Measurements from ENCODE around the gene NTRK3. TPM values are rescaled to one million over a fixed set of nuclear protein-coding genes. Genes with fewer than 3 reads are reported as not detected.
"Not testable (repeated sequence)": the region's sequence is repeated elsewhere in the genome, so short reads cannot be mapped to it uniquely, and the experiment has no call there.

NTRK3 gene
- total RNA-seq, 1 donor from 2014 or later = 34.6 TPM

DNA sequence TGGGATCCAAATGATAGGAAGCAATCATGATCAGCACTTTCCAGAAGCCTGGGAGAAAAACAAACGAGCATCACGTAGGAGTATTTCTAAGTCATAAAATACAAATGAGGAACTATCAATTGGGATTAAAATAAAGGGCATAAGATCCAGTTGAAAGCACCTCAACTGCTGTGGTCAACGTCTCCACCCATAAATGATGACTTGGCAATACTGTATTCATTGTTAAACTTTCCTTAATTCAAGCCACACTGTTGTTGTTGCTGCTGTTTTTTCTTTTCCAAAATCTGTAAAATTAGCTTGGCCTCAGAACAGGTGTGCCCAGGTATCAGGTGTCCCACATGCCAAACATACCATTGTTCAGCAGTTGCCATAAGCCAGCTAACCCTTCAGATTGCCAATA is 395.8 kb downstream of the NTRK3 start:
- FAIRE-seq (no peak), DNase-seq (ENCODE audit: low spot score in 2 of 2) (no peak)

DNA sequence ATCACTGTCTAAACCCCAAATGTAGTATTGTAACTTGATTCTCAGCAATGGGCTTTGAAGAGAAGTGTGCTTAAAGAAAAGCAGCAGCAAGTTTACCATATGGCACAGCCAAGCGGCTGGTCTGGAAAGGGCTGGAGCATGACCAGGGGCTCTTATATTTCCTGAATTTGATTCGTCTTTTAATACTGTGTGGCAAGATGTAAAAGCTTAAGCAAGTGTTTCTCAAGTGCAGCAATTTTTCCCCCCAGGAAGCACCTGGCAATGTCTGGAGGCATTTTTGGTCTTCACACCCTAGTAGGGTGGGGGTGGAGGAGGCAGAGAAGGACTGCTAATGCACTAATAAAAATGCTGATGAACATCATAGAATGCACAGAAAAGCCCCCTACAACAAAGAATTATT is 397.9 kb downstream of the NTRK3 start:
- FAIRE-seq (no peak), DNase-seq (ENCODE audit: low spot score in 2 of 2) (no peak)

DNA sequence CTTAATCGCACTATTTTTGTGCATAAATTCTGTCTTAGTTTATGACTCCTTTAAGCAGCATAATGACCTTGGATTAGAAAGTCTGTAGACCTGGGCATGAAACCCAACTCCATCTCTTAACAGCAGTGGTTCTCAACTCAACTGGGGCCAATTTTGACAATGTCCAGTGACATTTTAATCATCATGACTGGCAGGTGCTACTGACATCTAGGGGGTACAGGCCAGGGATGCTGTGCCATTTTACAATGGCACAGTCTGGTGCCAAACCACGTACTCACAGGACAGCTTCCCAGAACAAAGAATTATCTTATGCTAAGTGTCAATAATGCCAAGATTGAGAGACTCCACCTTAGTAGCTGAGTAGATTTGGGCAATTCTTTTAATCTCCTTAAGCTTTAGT is 405.0 kb downstream of the NTRK3 start:
- DNase-seq (ENCODE audit: low spot score in 2 of 2) (no peak), FAIRE-seq (no peak)

DNA sequence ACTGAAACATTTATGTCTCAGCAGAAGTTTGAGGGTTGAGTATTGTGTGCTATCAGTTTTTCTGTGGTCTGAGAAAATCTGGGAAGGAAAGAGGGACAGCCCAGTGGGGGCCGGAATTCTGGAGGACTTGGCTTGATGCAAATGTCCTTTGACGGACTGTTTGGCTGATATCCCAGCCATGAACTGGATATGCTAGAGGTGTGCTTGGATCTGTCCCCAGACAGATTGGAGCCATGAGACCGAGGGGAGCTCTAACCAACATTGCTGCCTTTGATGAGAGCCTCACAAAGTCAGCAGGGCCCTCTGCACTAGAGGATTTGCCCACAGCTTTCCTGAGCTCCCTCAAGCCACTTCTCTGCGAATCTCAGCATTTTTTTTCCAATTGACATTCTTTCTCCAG is 405.6 kb downstream of the NTRK3 start:
- FAIRE-seq (no peak), DNase-seq (ENCODE audit: low spot score in 2 of 2) (no peak)

DNA sequence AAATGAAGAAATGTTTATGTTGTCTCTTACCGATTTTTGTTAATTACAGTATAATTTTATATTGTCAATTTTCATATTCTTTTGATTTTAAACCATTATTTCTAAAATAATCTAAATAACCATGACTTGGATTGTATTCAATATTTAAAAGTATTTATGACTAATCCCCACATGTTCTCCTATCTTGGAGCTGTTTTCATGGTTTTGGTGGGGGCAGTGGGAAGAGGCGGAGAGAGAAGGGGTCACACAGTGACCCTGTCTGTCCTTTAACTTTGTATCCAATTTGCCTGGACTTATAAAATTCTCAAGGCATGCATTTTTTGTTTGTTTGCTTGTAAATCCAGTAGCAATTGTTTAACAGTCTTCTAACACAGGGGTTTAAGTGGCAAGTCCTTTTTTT is 407.4 kb downstream of the NTRK3 start:
- FAIRE-seq (no peak), DNase-seq (ENCODE audit: low spot score in 2 of 2) (no peak)

DNA sequence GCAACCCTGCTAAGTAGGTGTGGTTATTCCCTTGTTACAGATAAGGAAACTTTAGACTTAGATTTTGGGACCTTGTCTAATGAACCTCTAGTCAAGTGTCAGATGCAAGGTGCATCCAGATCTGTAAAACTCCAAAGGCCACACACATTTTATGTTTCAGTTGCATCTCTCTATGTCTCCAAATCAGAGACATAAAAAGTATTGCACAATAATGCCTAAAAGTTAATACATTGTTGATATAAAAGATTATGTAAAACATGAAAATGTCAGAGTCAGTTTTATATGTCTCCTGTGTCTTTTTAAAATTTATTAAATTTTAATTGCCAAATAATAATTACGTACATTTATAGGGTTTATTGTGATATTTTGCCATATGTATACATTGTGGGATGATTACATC is 408.5 kb downstream of the NTRK3 start:
- no peak for DNase-seq (ENCODE audit: low spot score in 2 of 2)
- no peak for FAIRE-seq

DNA sequence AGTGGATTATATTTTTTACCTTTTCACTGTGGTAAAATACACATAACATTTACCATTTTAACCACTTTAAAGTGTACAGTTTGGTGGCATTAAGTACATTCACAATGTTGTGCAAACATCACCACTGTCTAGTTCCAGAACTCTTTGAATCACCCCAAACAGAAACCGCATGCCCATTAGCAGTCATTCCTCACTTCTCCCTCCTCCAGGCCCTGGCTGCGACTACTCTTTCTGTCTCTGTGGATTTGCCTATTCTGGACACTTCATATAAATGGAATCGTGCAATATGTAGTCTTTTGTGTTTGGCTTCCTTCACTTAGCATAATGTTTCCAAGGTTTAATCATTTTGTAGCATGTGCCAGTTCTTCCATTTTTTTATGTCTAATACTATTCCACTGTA is 409.8 kb downstream of the NTRK3 start:
- DNase-seq (ENCODE audit: low spot score in 2 of 2) (no peak), FAIRE-seq (no peak)

DNA sequence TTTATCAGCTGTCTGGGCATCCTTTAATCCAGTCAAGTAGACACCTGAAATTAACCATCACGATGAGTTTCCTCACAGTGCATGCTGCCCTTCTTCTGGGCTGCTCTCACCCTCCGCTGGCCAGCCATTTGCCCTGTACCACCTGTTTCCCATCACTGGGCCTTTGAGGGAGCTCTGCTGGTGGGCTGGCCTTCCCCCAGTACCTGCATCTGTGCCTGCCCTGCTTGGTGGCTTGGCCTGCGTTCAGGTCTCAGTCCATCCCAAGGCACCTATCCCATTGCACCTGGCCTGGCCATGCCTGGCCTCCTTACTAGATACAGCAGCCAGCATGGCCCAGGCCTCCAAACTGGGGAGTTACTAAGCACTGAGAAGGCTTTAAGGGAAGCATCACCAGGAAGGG is 413.2 kb downstream of the NTRK3 start:
- DNase-seq (ENCODE audit: low spot score in 2 of 2) (no peak), FAIRE-seq (no peak)

DNA sequence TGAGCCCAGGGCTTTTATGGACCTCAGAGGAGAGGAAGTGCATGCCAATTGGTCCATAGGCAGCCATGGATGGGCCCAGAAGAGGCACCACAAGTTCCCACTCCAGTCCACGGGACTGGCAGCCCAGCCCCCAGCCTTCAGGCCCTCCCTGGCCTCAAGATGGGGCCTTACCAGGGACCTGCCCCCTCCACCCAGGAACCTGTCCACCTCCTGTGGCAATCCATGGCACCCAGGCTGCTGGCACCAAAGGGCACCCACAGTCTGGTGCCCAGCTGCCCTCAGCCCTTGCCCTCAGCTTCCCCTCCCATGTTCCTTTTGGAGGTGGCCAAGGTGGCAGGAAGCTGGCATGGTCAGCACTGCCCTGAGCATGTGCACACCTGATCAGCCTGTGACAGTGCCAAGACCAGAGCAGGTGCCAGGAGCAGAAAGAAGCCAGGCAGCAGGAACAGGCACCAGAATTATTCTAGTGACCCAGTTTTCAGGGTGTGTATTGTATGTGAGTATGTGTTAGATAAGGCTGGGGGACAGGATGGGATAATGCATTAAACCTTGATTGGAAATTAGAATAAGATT is 415.0 kb downstream of the NTRK3 start:
- no peak for FAIRE-seq
- DNase-seq (ENCODE audit: low spot score in 2 of 2) = no peak

DNA sequence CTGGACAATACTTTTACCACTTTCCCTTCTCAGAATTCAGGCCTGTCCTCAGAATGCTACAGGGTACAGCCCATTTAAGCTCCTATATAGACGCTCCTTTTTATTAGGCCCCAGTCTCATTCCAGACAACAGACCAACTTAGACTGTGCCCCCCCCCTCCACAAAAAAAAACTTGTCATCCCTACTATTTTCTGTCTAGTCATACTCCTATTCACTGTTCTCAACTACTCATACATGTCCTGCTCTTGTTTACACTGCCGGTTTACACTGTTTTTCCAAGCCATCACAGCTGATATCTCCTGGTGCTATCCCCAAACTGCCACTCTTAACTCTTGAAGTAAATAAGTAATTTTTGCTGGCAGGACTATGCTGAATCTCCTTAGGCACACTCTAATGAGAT is 420.7 kb downstream of the NTRK3 start:
- not testable (repeated sequence) for DNase-seq (ENCODE audit: low spot score in 2 of 2); FAIRE-seq

DNA sequence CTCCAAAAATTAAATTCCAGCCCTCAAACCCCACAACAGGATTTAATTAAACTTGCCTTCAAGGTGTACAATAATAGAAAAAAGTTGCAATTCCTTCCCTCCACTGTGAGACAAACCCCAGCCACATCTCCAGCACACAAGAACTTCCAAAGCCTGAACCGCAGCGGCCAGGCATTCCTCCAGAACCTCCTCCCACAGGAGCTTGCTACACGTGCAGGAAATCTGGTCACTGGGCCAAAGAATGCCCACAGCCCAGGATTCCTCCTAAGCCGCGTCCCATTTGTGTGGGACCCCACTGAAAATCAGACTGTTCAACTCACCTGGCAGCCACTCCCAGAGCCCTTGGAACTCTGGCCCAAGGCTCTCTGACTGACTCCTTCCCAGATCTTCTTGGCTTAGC is 423.2 kb downstream of the NTRK3 start:
- not testable (repeated sequence) for FAIRE-seq

DNA sequence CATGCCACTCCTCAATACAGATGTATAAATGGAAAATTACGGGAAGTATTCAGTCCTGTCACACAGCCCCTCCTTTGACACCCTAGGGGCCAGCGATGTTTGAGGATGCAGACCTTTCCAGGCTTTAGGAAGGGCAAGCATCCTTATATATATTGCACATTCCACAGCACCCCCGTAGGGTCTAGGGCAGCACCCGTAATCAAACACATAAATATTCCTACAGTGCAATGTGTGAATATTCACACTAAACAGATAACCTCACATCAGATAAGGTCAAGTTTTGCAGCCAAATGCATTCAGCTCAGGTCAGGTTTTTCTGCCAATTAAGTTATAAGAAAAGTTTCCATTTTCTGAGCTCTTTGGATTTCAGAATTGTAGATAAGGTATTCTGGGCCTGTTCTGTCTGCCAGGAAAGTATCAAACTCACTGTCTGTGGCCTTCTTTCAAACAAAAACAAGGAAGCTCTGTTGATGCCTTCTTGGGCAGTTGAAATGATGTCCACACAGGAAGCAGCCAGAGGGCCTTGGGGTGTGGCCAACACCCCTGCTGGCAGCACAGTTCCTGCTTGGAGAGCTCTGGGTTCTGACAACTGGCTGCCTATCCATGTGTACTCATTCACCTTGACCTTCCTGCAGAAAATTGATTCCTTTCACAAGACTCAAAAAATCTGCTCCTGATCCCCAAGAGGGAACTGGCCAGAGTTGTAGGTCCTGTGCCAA is 427.0 kb downstream of the NTRK3 start:
- FAIRE-seq (no peak), DNase-seq (ENCODE audit: low spot score in 2 of 2) (no peak)

More for the DNA sequence above, 423.2 kb downstream of the NTRK3 start:
- DNase-seq (ENCODE audit: low spot score in 2 of 2) = not testable (repeated sequence)

DNA sequence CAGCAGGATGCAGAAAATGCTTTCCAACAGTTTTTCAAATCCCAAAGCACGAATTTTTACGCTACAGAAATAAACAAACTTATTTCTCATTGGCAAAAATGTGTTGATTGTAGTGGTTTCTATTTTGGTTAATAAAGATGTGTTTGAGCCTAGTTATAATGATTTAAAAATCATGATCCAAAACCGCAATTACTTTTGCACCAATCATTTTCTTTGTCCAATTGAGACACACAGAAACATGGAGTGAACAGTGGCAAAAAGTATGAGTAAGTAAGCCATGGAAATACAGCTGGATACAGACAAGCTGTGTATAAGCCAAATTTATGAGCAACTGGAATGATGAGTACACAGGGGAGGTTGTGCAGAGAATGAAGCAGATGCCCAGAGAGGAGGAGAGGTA is 427.9 kb downstream of the NTRK3 start:
- FAIRE-seq = no peak
- DNase-seq (ENCODE audit: low spot score in 2 of 2) = no peak

DNA sequence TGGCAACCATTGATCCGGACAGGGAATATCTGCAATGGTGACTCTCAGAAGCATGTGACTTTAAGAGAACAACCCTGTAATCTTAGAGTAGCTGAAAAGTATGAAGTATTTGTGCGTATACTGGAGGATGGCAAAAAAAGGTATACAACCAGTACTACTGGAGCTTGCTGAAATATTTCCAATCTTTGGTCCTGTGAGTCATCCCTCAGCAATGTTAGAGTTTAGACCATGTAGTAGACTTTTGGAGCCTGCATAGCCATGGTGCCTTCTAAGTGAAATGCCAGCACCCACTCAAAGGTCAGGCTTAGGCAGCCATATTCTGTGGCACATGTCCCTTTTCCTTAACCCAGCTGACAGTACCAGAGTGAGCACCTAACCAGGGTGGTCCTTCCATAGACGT is 429.4 kb downstream of the NTRK3 start:
- DNase-seq (ENCODE audit: low spot score in 2 of 2) (no peak), FAIRE-seq (no peak)

DNA sequence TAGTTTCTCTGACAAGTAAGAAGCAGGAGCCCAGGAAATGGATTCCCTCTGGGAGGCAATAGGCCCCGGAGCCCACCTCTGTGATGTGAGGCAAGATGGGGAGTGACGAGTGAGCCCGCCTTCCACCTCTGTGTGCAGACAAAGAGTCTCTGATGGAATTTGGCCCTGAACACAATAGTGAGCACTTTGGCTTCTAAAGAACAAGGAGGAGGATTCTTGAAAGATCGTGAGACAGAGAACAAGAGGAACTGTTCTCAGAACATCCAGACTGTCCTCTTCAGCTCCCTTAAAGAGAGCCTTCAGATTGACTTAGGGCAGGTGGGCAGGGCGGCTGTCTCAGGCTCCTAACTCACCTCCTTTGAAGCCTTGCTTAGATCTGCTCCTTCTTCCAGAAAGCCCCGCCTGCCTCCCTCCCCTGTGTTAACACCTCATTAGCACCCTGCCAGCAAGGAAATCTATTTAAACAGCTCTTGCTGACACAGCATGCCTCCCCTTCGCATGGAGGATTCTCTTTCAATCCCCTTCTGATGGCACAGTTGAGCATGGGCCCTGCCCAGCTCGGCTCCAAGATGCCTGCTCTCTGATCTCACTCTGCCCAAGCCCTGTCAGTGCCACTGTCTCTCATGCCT is 430.3 kb downstream of the NTRK3 start:
- DNase-seq (ENCODE audit: low spot score in 2 of 2) = no peak
- FAIRE-seq = no peak

DNA sequence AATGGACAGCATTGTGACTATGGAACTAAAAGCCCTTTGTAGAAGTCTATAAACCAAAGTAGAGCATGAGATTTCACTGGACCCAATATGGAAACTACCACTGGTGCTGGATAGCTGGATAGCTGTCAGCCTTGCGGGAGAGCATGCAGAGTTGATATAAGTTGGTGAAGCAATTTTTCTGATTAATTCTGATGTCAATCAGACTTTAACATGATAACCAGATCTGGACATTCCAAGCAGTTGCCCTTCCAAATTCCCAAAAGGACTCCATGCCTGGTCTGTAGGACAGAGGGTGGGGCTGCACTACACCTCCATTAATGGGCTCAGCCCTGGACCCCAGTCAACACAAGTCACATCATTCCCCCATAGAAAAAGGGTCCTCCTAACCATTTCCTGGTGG is 437.8 kb downstream of the NTRK3 start:
- DNase-seq (ENCODE audit: low spot score in 2 of 2) (no peak), FAIRE-seq (no peak)

DNA sequence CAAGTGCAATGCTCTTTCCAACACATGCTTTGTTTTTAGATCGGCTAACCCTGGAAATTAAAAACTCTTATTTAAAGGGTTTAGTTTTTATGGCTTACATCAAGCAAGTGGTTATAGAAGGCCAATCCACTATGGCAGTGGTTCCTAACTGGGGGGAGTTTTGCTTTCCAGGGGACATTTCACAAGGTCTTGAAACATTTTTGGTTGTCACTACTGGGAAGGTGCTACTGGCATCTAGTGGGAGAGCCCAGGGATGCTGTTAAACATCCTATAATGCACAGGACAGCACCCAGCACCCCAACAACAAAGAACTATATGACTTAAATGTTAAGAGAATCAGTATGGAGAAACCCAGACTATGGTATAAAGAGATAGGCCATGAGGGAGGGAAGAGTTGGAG is 439.0 kb downstream of the NTRK3 start:
- FAIRE-seq (no peak), DNase-seq (ENCODE audit: low spot score in 2 of 2) (no peak)

DNA sequence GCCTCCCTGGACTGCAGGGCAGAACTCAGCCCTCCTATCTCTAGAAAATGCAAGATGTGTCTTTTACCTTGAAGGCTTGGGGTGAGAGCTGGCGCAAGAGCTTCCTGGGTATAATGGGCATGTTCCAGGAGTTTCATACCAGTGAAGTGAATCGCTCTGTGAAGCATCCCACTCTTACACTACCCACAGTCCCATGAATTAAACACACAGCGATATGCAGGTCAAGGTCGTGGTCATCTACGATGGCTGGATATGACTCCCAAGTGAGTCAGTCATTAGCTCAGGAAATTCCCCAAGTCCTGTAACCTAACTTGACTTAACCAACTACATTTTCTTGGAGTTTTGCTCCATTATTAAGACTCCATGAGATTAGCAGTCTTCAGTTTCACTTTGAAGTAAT is 439.7 kb downstream of the NTRK3 start:
- FAIRE-seq (no peak), DNase-seq (ENCODE audit: low spot score in 2 of 2) (no peak)

DNA sequence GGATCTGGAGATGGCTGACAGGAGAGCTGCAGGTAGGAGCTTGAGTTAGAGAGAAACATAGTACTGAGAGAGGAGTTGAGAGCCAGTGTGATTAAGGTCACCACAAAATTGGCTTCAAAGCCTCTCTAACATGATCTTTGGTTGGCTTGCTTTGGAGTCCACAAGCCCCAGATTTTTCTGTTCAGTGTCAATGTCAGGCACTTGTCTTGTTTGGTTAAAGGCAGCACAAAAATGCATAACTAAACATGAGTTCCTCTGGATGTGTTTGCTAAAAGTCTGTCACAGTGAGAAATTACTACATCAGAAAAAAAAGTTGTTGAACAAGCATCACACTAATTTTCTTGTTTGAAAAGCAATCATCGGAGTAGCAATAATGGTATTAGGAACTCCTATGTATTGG is 440.5 kb downstream of the NTRK3 start:
- no peak for FAIRE-seq
- no peak for DNase-seq (ENCODE audit: low spot score in 2 of 2)
